NAMALWA (cell line): Measurements from ENCODE around the gene YPEL1.
"Not testable (repeated sequence)": the region's sequence is repeated elsewhere in the genome, so short reads cannot be mapped to it uniquely, and the experiment has no call there.

Source experiments
- DNase-seq: peaks from one replicate; pipeline ENCODE4 v3.0.0-alpha.2; 2015; ENCODE audit warnings: low spot score

Gene YPEL1

GRCh38 chr22:21699643-21700042, 36.0 kb downstream of the YPEL1 start:
- DNase-seq: no peak

GRCh38 chr22:21698430-21699329, 36.9 kb downstream of the YPEL1 start:
- DNase-seq: no peak

GRCh38 chr22:21697880-21698279, 37.7 kb downstream of the YPEL1 start:
- DNase-seq: no peak

- DNase-seq: no peak
These were observed 38.4 kb downstream of the YPEL1 start for GRCh38 chr22:21697021-21697771.

GRCh38 chr22:21696115-21696514, 39.5 kb downstream of the YPEL1 start:
- DNase-seq: no peak

GRCh38 chr22:21695430-21696085, 40.0 kb downstream of the YPEL1 start:
- DNase-seq: no peak

GRCh38 chr22:21694795-21695429, 40.7 kb downstream of the YPEL1 start:
- DNase-seq: no peak

GRCh38 chr22:21694394-21694793, 41.2 kb downstream of the YPEL1 start:
- DNase-seq: no peak

- no peak for DNase-seq
These were observed 41.6 kb downstream of the YPEL1 start for GRCh38 chr22:21693999-21694341.

DNA sequence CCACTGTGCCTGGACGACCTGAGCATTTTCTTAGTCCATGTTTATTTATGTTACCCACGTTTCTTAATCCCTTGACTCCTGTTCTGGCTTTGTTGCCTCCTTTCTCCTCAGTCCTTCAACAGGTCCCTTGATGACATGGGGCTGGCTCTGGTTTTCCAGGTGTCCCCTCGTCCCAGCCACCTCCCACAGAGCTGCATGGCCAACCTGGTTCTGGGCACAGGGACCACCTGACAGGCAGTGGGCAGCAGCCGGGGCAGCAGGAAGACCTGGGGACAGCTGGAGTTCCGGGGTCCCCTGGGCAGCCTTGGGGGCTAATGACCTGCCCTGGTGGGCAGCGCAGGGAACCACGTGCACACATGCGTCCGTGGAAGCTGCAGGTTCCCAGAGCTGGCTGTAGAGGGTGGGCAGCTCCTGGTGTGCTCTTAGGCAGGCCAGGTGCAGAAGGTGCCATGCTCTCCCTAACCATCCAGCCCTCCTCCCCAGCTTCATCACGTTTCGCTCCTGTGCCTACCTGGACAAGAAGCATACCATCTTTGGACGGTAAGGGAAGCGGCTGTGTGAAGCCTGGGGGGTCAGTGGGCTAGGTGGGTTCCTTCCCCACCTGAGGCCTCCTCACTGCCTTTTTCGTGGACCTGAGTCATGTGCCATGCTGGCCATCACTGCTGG, 42.1 kb downstream of the YPEL1 start:
- no peak for DNase-seq

GRCh38 chr22:21692856-21693255, 42.7 kb downstream of the YPEL1 start:
- not testable (repeated sequence) for DNase-seq

GRCh38 chr22:21691816-21692215, 43.8 kb downstream of the YPEL1 start:
- no peak for DNase-seq

- no peak for DNase-seq
These were observed 45.2 kb downstream of the YPEL1 start for GRCh38 chr22:21690401-21690801.

GRCh38 chr22:21688706-21689381, 46.8 kb downstream of the YPEL1 start:
- no peak for DNase-seq

GRCh38 chr22:21688341-21688705, 47.3 kb downstream of the YPEL1 start:
- no peak for DNase-seq

GRCh38 chr22:21687685-21688259, 47.8 kb downstream of the YPEL1 start:
- no peak for DNase-seq

DNA sequence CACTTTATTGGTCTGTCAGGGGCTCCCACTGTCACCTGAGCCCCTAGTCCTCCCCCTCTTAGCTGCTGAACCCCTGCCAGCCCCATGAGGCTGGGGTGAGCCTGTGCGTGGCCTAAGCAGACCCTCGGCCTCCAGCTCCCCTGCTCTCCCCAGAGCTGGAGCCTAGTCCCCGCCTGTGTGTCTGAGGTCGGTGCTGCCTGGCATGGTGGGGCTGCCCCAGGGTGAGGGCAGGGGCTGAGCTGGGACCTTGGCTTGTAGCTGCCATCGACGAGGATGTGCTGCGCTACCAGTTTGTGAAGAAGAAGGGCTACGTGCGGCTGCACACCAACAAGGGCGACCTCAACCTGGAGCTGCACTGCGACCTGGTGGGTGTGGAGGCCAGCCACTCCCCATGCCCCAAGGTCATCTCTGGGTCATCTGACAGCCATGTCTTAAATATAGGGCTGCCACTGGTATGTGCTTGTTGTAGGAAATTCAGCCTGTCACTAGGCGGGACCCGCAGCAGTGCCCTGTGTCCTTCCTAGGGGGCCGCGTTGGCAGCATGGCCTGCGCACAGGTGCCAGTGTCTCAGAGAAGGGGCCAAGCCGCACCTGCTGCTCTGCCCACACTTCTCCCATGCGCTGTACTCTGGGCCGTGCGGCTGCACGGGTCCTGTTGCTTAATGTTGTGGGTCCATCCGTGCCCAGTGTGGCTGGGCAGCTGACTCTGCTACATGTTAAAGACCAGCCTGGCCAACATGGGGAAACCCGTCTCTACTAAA, 48.8 kb downstream of the YPEL1 start:
- DNase-seq: no peak

- DNase-seq: no peak
These were observed 49.4 kb downstream of the YPEL1 start for GRCh38 chr22:21686193-21686608.

GRCh38 chr22:21685164-21685513, 50.5 kb downstream of the YPEL1 start:
- DNase-seq: no peak

DNA sequence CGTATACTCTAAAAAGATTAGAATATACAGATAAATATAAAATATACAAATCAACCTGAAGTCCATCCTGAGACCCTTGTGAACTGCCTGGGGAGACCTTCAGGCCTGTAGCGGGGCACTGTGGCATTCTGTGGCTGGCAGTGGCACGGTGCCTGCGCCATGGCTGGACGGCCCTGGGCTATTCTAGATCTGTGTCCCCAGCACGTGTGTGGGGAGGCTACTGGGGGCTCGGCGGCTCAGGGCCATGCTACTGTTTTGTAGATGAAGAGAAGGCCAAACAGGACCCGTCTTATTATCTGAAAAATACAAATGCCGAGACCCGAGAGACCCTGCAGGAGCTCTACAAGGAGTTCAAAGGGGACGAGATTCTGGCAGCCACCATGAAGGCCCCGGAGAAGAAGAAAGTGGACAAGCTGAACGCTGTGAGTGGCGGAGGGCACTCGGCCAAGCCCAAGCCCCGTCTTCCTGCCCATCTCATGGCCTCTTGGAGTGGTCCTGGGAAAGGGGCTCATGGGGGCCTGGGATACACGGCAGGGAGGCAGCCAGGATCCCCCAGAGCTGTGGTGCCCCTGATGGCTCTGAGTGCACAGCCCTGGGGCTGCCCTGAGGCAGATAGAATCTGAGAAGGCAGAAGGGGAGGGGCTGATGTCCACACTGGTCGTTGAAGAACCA, 51.0 kb downstream of the YPEL1 start:
- no peak for DNase-seq
